GM12878 (cell line): ENCODE data around the gene HS3ST3B1. TPM values are rescaled to one million over a fixed set of nuclear protein-coding genes. Genes with fewer than 3 reads are reported as not detected.

ENCODE experiments used
- ATAC-seq: fragments of 200-7000 bp; cut with Tn5 transposase; 3 replicates; pipeline ENCODE4 v1.9.1; 2020; ENCODE audit warnings: mild to moderate bottlenecking, moderate library complexity
- BruUV-seq: library from RNA; stranded (reverse); fragments of 400-500 nt; replicated peaks from 2 replicates; lab custom pipeline; 2021; lab: Mats Ljungman, UMichigan
- CTCF ChIA-PET: fragments of 300-600 bp; sonication (Branson Sonifier 250); formaldehyde crosslinking; extraction: SDS; loops from one replicate; lab custom pipeline; 2021; ENCODE audit warnings: inconsistent platforms; lab: Yijun Ruan, JAX
- POLR2A ChIA-PET: fragments of 350-600 bp; formaldehyde crosslinking; extraction: SDS; loops from one replicate; lab custom pipeline; 2021; ENCODE audit warnings: inconsistent platforms; lab: Charles Lee
- RAD21 ChIA-PET: fragments of 300-600 bp; sonication (Branson Sonifier 250); formaldehyde crosslinking; loops from one replicate; lab custom pipeline; 2023; ENCODE audit warnings: antibody characterized with exemption; ENCODE audit not compliant: unreplicated experiment; lab: Charles Lee
- SMC1A ChIA-PET: fragments of 300-600 bp; sonication (Branson Sonifier 250); formaldehyde crosslinking; loops from one replicate; lab custom pipeline; 2023; ENCODE audit not compliant: unreplicated experiment, uncharacterized antibody; lab: Charles Lee
- DNase-seq: peaks from one replicate; pipeline ENCODE4 v3.0.0-alpha.2; 2011; ENCODE audit warnings: low read depth, low spot score
- FAIRE-seq: peaks from 3 replicates; lab custom pipeline; 2011; peaks lifted over from hg19 to GRCh38; lab: Jason Lieb, UNC
- H2AFZ ChIP-seq: 2 replicates; pipeline ENCODE4 v1.6.0; 2011; ENCODE audit warnings: low read depth, low read length, control low read depth; ENCODE audit not compliant: control insufficient read depth
- H3K27ac ChIP-seq: 2 replicates; pipeline ENCODE4 v1.5.1; 2011; ENCODE audit warnings: control low read depth; ENCODE audit not compliant: control insufficient read depth, insufficient read depth
- H3K27me3 ChIP-seq, 2 experiments: replicated peaks in 1 of 2; 2 replicates each; pipeline versions ENCODE4 v1.6.0 to v1.6.1; 2011; ENCODE audit warnings: low read length in 1 of 2; ENCODE audit not compliant: control insufficient read depth in 2 of 2, insufficient read depth in 2 of 2
- H3K36me3 ChIP-seq, 2 experiments: 2 replicates each; pipeline ENCODE4 v1.5.1; 2011; ENCODE audit warnings: low read length in 1 of 2; ENCODE audit not compliant: control insufficient read depth in 2 of 2, insufficient read depth in 2 of 2
- H3K4me1 ChIP-seq: 2 replicates; pipeline ENCODE4 v1.6.1; 2011; ENCODE audit warnings: mild to moderate bottlenecking, low read length, moderate library complexity, mixed read lengths; ENCODE audit not compliant: control insufficient read depth, insufficient read depth
- H3K4me2 ChIP-seq: 2 replicates; pipeline ENCODE4 v1.6.0; 2011; ENCODE audit warnings: control low read depth; ENCODE audit not compliant: control insufficient read depth, insufficient read depth
- H3K4me3 ChIP-seq: fragments of 200-600 bp; sonication (generic); 2 replicates; pipeline ENCODE4 v1.5.1; 2016
- H3K79me2 ChIP-seq: 2 replicates; pipeline ENCODE4 v1.6.0; 2011; ENCODE audit warnings: low read length; ENCODE audit not compliant: control insufficient read depth, insufficient read depth
- H3K9ac ChIP-seq: 2 replicates; pipeline ENCODE4 v1.8.0; 2011; ENCODE audit warnings: low read length, control low read depth, mixed read lengths; ENCODE audit not compliant: control insufficient read depth, insufficient read depth
- H3K9me3 ChIP-seq: replicated peaks from 3 replicates; pipeline ENCODE4 v1.5.1; 2011; ENCODE audit warnings: mild to moderate bottlenecking, low read length; ENCODE audit not compliant: control insufficient read depth, insufficient read depth
- H4K20me1 ChIP-seq: 2 replicates; pipeline ENCODE4 v1.6.0; 2011; ENCODE audit not compliant: control insufficient read depth, insufficient read depth
- EGR1 ChIP-seq, 2 experiments: IDR thresholded peaks; 1 replicate in 1 of 2; 2 replicates in 1 of 2; pipeline ENCODE4 v1.6.1; 2011 to 2012; ENCODE audit warnings: low read depth in 2 of 2, low read length in 2 of 2, borderline replicate concordance in 1 of 2, mild to moderate bottlenecking in 1 of 2, moderate library complexity in 1 of 2
- HDAC6 ChIP-seq: fragments of 200-600 bp; sonication (generic); IDR thresholded peaks from one replicate; pipeline ENCODE4 v1.8.0; 2017; ENCODE audit warnings: antibody characterized with exemption; ENCODE audit not compliant: unreplicated experiment
- MLLT1 ChIP-seq: fragments of 450-650 bp; IDR thresholded peaks from 2 replicates; pipeline ENCODE4 v1.6.1; 2016; ENCODE audit warnings: mild to moderate bottlenecking
- POLR2AphosphoS5 ChIP-seq: IDR thresholded peaks from 2 replicates; pipeline ENCODE4 v1.6.1; 2011; ENCODE audit warnings: mild to moderate bottlenecking, low read length, inconsistent platforms
- RFX5 ChIP-seq: IDR thresholded peaks from 2 replicates; pipeline ENCODE4 v1.6.1; 2011; ENCODE audit warnings: low read depth, low read length, improper control_type of control experiment
- SRF ChIP-seq, 2 experiments: IDR thresholded peaks; 2 replicates each; pipeline ENCODE4 v1.6.1; 2011; ENCODE audit warnings: low read depth in 2 of 2, low read length in 2 of 2, mild to moderate bottlenecking in 1 of 2, moderate library complexity in 1 of 2
- STAT1 ChIP-seq: fragments of 450-650 bp; conservative IDR thresholded peaks from 2 replicates; pipeline ENCODE4 v1.6.1; 2014; ENCODE audit warnings: antibody characterized with exemption, mild to moderate bottlenecking
- WGBS: methylation state at CpG from one replicate; pipeline ENCODE4 v1.1.6; 2016; ENCODE audit warnings: low lambda C conversion rate; ENCODE audit not compliant: insufficient replicate concordance, insufficient coverage; ENCODE audit errors: missing lambda C conversion rate; 5-methylcytosine and 5-hydroxymethylcytosine counted together
- in situ Hi-C: fragments of 300-500 bp; cut with MboI; formaldehyde crosslinking; loops from 9 replicates; pipeline ENCODE4 v1.14.3; 2018; ENCODE audit warnings: mixed read lengths
- intact Hi-C: fragments of 100-400 bp; cut with micrococcal nuclease; formaldehyde crosslinking; loops from one replicate; pipeline ENCODE4 v1.14.2; 2022; ENCODE audit not compliant: unreplicated experiment
- polyA plus RNA-seq, 11 experiments: library from polyadenylated mRNA; depleted of rRNA in 4 of 11; unstranded in 6 of 11; stranded (reverse) in 5 of 11; fragments of >200 nt; fragmentation: Nextera tagmentation in 4 of 11; fragmentation: Illumina TruSeq in 1 of 11; extraction: Ambion mirVana in 4 of 11; extraction: Trizol in 1 of 11; gene quantifications; 1 replicate in 1 of 11; 2 replicates in 10 of 11; pipeline versions ENCODE4 v1.2.1 to v1.2.3, GENCODE V29; 2011 to 2016; ENCODE audit warnings: inconsistent platforms in 2 of 11, missing spikeins in 2 of 11, low read depth in 1 of 11
- total RNA-seq, 4 experiments: library from RNA; depleted of rRNA in 3 of 4; stranded (reverse); fragments of >200 nt in 3 of 4; fragmentation: Illumina TruSeq in 1 of 4; extraction: Trizol in 1 of 4; gene quantifications; 2 replicates each; pipeline versions ENCODE4 v1.2.1 to v1.2.3, GENCODE V29; 2013 to 2021
- TF ChIP-seq, protein P1 (sequence below): fragments of 450-650 bp; IDR thresholded peaks from 2 replicates; pipeline ENCODE4 v1.6.1; 2017; ENCODE audit warnings: mild to moderate bottlenecking, moderate library complexity
- TF ChIP-seq, protein P2 (sequence below): IDR thresholded peaks from 2 replicates; pipeline ENCODE4 v1.6.1; 2012; ENCODE audit warnings: low read depth, low read length, improper control_type of control experiment

Gene HS3ST3B1
- total and polyA plus RNA-seq, 10 of the 15 experiments (the other 5 are each of a cell fraction or from before 2014, with no cell fraction given): 0.03 to 0.14 (median 0.06) TPM; not detected in 3

- intact Hi-C loops: no loop called here
- ATAC-seq: no peak
- POLR2A ChIA-PET: no interaction called here
- Histone ChIP-seq H3K9ac (no peak overlapping the region), H3K9me3 (no peaks in the 10 kb centered on the region; the same call in 2 of the 3 replicates), H3K79me2 (no peaks in the 10 kb centered on the region), H3K4me3 (no peak overlapping the region), H3K36me3 (no peaks in the 10 kb centered on the region), H3K27ac (no peak overlapping the region), H3K27me3 (peaks cover 0 to 5% of the 10 kb centered on the region in 2 experiments; a peak in 1 of 4 replicates), H4K20me1 (no peaks in the 10 kb centered on the region), H3K4me2 (no peak overlapping the region), H2AFZ (no peak overlapping the region), H3K4me1 (no peaks in the 10 kb centered on the region)
- FAIRE-seq: no peak
- SMC1A ChIA-PET: no interaction called here
- TF ChIP-seq RFX5: no peak
- TF ChIP-seq, protein P1, sequence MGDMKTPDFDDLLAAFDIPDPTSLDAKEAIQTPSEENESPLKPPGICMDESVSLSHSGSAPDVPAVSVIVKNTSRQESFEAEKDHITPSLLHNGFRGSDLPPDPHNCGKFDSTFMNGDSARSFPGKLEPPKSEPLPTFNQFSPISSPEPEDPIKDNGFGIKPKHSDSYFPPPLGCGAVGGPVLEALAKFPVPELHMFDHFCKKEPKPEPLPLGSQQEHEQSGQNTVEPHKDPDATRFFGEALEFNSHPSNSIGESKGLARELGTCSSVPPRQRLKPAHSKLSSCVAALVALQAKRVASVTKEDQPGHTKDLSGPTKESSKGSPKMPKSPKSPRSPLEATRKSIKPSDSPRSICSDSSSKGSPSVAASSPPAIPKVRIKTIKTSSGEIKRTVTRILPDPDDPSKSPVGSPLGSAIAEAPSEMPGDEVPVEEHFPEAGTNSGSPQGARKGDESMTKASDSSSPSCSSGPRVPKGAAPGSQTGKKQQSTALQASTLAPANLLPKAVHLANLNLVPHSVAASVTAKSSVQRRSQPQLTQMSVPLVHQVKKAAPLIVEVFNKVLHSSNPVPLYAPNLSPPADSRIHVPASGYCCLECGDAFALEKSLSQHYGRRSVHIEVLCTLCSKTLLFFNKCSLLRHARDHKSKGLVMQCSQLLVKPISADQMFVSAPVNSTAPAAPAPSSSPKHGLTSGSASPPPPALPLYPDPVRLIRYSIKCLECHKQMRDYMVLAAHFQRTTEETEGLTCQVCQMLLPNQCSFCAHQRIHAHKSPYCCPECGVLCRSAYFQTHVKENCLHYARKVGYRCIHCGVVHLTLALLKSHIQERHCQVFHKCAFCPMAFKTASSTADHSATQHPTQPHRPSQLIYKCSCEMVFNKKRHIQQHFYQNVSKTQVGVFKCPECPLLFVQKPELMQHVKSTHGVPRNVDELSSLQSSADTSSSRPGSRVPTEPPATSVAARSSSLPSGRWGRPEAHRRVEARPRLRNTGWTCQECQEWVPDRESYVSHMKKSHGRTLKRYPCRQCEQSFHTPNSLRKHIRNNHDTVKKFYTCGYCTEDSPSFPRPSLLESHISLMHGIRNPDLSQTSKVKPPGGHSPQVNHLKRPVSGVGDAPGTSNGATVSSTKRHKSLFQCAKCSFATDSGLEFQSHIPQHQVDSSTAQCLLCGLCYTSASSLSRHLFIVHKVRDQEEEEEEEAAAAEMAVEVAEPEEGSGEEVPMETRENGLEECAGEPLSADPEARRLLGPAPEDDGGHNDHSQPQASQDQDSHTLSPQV: no peak
- TF ChIP-seq, protein P2, sequence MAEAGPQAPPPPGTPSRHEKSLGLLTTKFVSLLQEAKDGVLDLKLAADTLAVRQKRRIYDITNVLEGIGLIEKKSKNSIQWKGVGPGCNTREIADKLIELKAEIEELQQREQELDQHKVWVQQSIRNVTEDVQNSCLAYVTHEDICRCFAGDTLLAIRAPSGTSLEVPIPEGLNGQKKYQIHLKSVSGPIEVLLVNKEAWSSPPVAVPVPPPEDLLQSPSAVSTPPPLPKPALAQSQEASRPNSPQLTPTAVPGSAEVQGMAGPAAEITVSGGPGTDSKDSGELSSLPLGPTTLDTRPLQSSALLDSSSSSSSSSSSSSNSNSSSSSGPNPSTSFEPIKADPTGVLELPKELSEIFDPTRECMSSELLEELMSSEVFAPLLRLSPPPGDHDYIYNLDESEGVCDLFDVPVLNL: no peak
- TF ChIP-seq STAT1: no peak
- TF ChIP-seq HDAC6: no peak
- TF ChIP-seq MLLT1: no peak
- no peak for TF ChIP-seq POLR2AphosphoS5
- no peak for TF ChIP-seq SRF (IDR thresholded peaks at IDR 0.05; ENCODE audit: low read depth in 2 of 2, low read length in 2 of 2)
- TF ChIP-seq EGR1 (IDR thresholded peaks at IDR 0.05; ENCODE audit: borderline replicate concordance in 1 of 2, low read depth in 2 of 2, low read length in 2 of 2): no peak
- CTCF ChIA-PET: no interaction called here
- RAD21 ChIA-PET: no interaction called here
- WGBS: 86% methylated on average over 4 of the region's 4 CpGs
- no TSS peak for BruUV-seq
- in situ Hi-C loops: no loop called here
- DNase-seq: no peak
Measured at GRCh38 chr17:14308636-14308964, 7.7 kb downstream of the HS3ST3B1 start.
